Measurements from ENCODE around the gene ARHGEF11. TPM values are rescaled to one million over a fixed set of nuclear protein-coding genes. Genes with fewer than 3 reads are reported as not detected.

ARHGEF11 gene
- total RNA-seq, 6 donors from 2014 or later = 39.2 to 170 (median 50.9) TPM

- 87 to 96% methylated on average over 3 to 4 of the region's 4 CpGs for WGBS, 2 donors
- peaks cover 0 to 7% (median 3%) of the 10 kb centered on the region in 4 donors for H3K4me1 ChIP-seq
- no peak overlapping the region for H3K27ac ChIP-seq
- H3K27me3 ChIP-seq = no peaks in the 10 kb centered on the region
- TF ChIP-seq EP300 (IDR thresholded peaks at IDR 0.05) (no peak), POLR2A (IDR thresholded peaks at IDR 0.05) (no peak), POLR2AphosphoS5 (IDR thresholded peaks at IDR 0.05) (no peak), CTCF (IDR thresholded peaks at IDR 0.05) (no peak)
- H3K9me3 ChIP-seq = no peaks in the 10 kb centered on the region
- DNase-seq = no peak
- no peak overlapping the region for H3K4me3 ChIP-seq
- no peaks in the 10 kb centered on the region for H3K36me3 ChIP-seq
- no peak for ATAC-seq (ENCODE audit: low FRiP score in 2 of 2)
Measured at GRCh38 chr1:157091186-157091585, 45.6 kb upstream of the ARHGEF11 start.

GRCh38 chr1:157090771-157091170, 45.2 kb upstream of the ARHGEF11 start:
- H3K4me3 ChIP-seq = no peak overlapping the region
- H3K27ac ChIP-seq = no peak overlapping the region
- TF ChIP-seq CTCF (IDR thresholded peaks at IDR 0.05) (no peak), POLR2A (IDR thresholded peaks at IDR 0.05) (no peak), EP300 (IDR thresholded peaks at IDR 0.05) (no peak), POLR2AphosphoS5 (IDR thresholded peaks at IDR 0.05) (no peak)
- no peaks in the 10 kb centered on the region for H3K36me3 ChIP-seq
- no peaks in the 10 kb centered on the region for H3K9me3 ChIP-seq
- peaks cover 0 to 7% (median 3%) of the 10 kb centered on the region in 4 donors for H3K4me1 ChIP-seq
- H3K27me3 ChIP-seq = no peaks in the 10 kb centered on the region
- WGBS, 2 donors = 71 to 81% methylated on average over 2 to 3 of the region's 3 CpGs
- DNase-seq (no peak), ATAC-seq (ENCODE audit: low FRiP score in 2 of 2) (no peak)

- Histone ChIP-seq H3K4me1 (peaks cover 0 to 7% (median 3%) of the 10 kb centered on the region in 4 donors), H3K27ac (no peak overlapping the region), H3K9me3 (no peaks in the 10 kb centered on the region), H3K27me3 (no peaks in the 10 kb centered on the region), H3K36me3 (no peaks in the 10 kb centered on the region), H3K4me3 (no peak overlapping the region)
- ATAC-seq (ENCODE audit: low FRiP score in 2 of 2) (peak; percentile 81 to 95), DNase-seq (peak; percentile 63 to 83)
- 17% methylated on average over 2 to 10 of the region's 10 CpGs for WGBS, 2 donors
- TF ChIP-seq POLR2AphosphoS5 (IDR thresholded peaks at IDR 0.05) (no peak), CTCF (IDR thresholded peaks at IDR 0.05) (peak; percentile 88 to 96 (median 92))
Measured at GRCh38 chr1:157090196-157090647, 44.7 kb upstream of the ARHGEF11 start.

GRCh38 chr1:157089789-157090188, 44.2 kb upstream of the ARHGEF11 start:
- Histone ChIP-seq H3K27ac (no peak overlapping the region), H3K4me3 (no peak overlapping the region), H3K27me3 (no peaks in the 10 kb centered on the region), H3K4me1 (peaks cover 0 to 7% (median 3%) of the 10 kb centered on the region in 4 donors), H3K36me3 (no peaks in the 10 kb centered on the region), H3K9me3 (no peaks in the 10 kb centered on the region)
- no peak for TF ChIP-seq CTCF (IDR thresholded peaks at IDR 0.05)
- no peak for TF ChIP-seq POLR2AphosphoS5 (IDR thresholded peaks at IDR 0.05)
- no peak for TF ChIP-seq EP300 (IDR thresholded peaks at IDR 0.05)
- TF ChIP-seq POLR2A (IDR thresholded peaks at IDR 0.05) = no peak
- DNase-seq = peak in 1 of 2 donors; percentile 16
- ATAC-seq (ENCODE audit: low FRiP score in 2 of 2) = no peak
- 83 to 85% methylated on average over 7 to 9 of the region's 9 CpGs for WGBS, 2 donors

- H3K4me1 ChIP-seq = peaks cover 0 to 7% (median 3%) of the 10 kb centered on the region in 4 donors
- no peaks in the 10 kb centered on the region for H3K36me3 ChIP-seq
- no peaks in the 10 kb centered on the region for H3K9me3 ChIP-seq
- no peak for ATAC-seq (ENCODE audit: low FRiP score in 2 of 2)
- H3K27ac ChIP-seq = no peak overlapping the region
- no peak overlapping the region for H3K4me3 ChIP-seq
- H3K27me3 ChIP-seq = no peaks in the 10 kb centered on the region
- no peak for DNase-seq
- TF ChIP-seq POLR2A (IDR thresholded peaks at IDR 0.05) (no peak), CTCF (IDR thresholded peaks at IDR 0.05) (no peak), EP300 (IDR thresholded peaks at IDR 0.05) (no peak), POLR2AphosphoS5 (IDR thresholded peaks at IDR 0.05) (no peak)
Measured at GRCh38 chr1:157088607-157089006, 43.1 kb upstream of the ARHGEF11 start.

Measured in upper lobe of left lung (tissue), 6 donors.